ENCODE data around the gene CARD11. TPM values are rescaled to one million over a fixed set of nuclear protein-coding genes. Genes with fewer than 3 reads are reported as not detected.

The CARD11 gene
- total and polyA plus RNA-seq, 10 donors, result 30.3 to 72.6 (median 48.8) TPM

DNA sequence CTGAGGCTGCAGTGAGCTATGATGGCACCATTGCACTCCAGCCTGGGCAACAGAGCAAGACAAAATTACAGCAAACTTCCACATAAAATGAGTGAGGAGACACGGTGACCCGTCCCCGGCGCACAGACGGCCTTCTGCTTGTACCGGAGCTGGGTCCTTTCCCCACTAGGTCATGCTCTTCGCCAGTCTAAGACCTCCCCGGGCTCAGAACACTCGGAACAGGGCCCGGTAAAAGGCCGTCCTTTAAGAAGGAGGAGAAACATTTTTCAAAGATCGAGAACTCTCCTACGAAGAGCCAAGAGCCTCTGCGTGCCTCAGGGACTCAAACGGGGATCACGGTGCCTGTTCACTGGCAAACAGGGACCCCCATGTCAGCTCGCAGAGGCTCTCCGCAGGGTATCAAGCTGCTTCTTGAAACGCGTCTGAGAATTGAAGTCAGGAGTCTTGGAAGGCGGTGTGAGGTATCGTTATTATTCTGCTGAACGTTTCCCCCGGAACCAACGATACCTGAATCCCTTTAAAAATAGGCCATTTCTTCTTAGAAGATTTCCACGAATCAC, 9.0 kb downstream of the CARD11 start:
- H3K4me3 ChIP-seq, result no peak overlapping the region
- WGBS, 5 donors, result 93 to 97% (median 94%) methylated on average over 26 of the region's 26 CpGs

DNA sequence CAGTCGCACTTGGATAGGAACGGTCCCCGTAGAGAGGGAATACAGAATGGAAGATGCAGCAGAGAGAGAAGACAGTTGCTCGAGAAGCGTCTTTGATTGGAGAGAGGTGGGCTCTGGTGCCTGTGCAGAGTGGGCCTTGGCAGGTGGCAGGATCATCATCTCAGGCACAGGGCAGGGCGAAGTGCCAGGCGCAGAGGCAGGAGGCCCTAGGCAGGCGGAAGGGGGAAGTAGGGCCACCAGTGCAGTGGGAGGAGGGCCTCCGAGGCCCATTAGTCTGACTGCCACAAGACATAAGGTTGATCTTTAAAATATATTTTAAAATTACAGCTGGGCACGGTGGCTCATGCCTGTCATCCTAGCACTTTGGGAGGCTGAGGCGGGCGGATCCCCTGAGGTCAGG, 10.1 kb downstream of the CARD11 start:
- TF ChIP-seq POLR2A (IDR thresholded peaks at IDR 0.05), result no peak
- TF ChIP-seq, protein P1, sequence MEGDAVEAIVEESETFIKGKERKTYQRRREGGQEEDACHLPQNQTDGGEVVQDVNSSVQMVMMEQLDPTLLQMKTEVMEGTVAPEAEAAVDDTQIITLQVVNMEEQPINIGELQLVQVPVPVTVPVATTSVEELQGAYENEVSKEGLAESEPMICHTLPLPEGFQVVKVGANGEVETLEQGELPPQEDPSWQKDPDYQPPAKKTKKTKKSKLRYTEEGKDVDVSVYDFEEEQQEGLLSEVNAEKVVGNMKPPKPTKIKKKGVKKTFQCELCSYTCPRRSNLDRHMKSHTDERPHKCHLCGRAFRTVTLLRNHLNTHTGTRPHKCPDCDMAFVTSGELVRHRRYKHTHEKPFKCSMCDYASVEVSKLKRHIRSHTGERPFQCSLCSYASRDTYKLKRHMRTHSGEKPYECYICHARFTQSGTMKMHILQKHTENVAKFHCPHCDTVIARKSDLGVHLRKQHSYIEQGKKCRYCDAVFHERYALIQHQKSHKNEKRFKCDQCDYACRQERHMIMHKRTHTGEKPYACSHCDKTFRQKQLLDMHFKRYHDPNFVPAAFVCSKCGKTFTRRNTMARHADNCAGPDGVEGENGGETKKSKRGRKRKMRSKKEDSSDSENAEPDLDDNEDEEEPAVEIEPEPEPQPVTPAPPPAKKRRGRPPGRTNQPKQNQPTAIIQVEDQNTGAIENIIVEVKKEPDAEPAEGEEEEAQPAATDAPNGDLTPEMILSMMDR (IDR thresholded peaks at IDR 0.05 in 8 of 11, conservative IDR thresholded peaks at IDR 0.05 in 3 of 11), result no peak
- TF ChIP-seq POLR2AphosphoS5 (IDR thresholded peaks at IDR 0.05), result no peak
- Histone ChIP-seq H3K27me3 (replicated peaks in 1 of 7) (no peaks in the 10 kb centered on the region), H3K36me3 (peaks cover 0 to 40% (median 5%) of the 10 kb centered on the region in 6 donors), H3K27ac (no peak overlapping the region), H3K4me3 (no peak overlapping the region), H3K9me3 (no peaks in the 10 kb centered on the region), H3K4me1 (peaks cover 6 to 44% (median 18%) of the 10 kb centered on the region in 6 donors)
- intact Hi-C loops (cut with DNase I; ENCODE audit: low total_unique reads), result no loop called here
- no peak for DNase-seq
- 58 to 70% (median 65%) methylated on average over 11 to 12 of the region's 12 CpGs for WGBS, 5 donors

More for the DNA sequence above, 9.0 kb downstream of the CARD11 start:
- TF ChIP-seq POLR2AphosphoS5 (IDR thresholded peaks at IDR 0.05), result no peak
- TF ChIP-seq POLR2A (IDR thresholded peaks at IDR 0.05), result no peak
- TF ChIP-seq, protein P1 (IDR thresholded peaks at IDR 0.05 in 8 of 11, conservative IDR thresholded peaks at IDR 0.05 in 3 of 11), result no peak
- Histone ChIP-seq H3K4me1 (peaks cover 9 to 44% (median 24%) of the 10 kb centered on the region in 6 donors), H3K9me3 (no peaks in the 10 kb centered on the region), H3K27me3 (replicated peaks in 1 of 7) (no peaks in the 10 kb centered on the region), H3K36me3 (peaks cover 0 to 40% (median 5%) of the 10 kb centered on the region in 6 donors), H3K27ac (no peak overlapping the region)
- intact Hi-C loops (cut with DNase I; ENCODE audit: low total_unique reads), result no loop called here
- no peak for DNase-seq

DNA sequence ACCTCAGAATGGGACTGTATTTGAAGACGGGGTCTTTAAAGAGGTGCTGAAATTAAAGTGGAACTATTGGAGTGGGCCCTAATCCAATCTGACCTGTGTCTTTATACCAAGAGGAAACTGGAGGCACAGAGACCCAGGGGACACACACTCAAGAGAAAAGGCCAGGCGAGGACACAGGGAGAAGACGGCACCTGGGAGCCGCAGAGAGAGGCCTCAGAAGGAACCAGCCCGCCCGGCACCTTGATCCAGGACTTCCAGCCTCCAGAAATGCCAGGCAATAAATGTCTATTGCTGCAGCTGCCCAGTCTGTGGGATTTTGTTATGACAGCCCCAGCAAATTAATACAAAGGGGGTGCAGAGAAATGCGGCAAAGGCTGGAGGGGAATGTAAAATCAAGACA, 10.5 kb downstream of the CARD11 start:
- intact Hi-C loops (cut with DNase I; ENCODE audit: low total_unique reads), result no loop called here
- Histone ChIP-seq H3K9me3 (no peaks in the 10 kb centered on the region), H3K36me3 (peaks cover 0 to 40% (median 5%) of the 10 kb centered on the region in 6 donors), H3K4me3 (no peak overlapping the region), H3K27ac (no peak overlapping the region), H3K27me3 (replicated peaks in 1 of 7) (no peaks in the 10 kb centered on the region), H3K4me1 (peaks cover 5 to 44% (median 17%) of the 10 kb centered on the region in 6 donors)
- no peak for DNase-seq
- TF ChIP-seq, protein P1 (IDR thresholded peaks at IDR 0.05 in 8 of 11, conservative IDR thresholded peaks at IDR 0.05 in 3 of 11), result no peak
- no peak for TF ChIP-seq POLR2A (IDR thresholded peaks at IDR 0.05)
- no peak for TF ChIP-seq POLR2AphosphoS5 (IDR thresholded peaks at IDR 0.05)
- WGBS, 5 donors, result 70 to 78% (median 75%) methylated on average over 7 of the region's 7 CpGs

DNA sequence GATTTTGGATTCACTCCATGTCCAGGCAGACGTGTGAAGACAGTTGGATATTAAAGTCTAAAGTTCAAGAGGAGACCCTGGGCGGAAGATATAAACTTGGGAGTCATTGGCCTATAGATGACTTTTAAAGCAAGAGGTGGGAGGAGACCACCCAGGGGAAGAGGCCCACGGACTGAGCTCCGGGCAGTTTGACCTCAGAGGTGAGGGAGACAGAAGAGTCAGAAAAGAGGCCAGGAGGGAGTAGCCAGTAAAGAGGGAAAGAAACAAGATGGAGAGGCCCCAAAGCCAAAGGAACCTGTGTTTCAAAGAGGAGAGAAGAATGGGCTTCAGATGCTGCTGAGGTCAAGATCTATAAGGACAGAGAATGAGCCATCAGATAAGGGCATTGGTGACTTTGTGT, 11.4 kb downstream of the CARD11 start:
- WGBS, 5 donors, result 62 to 89% (median 70%) methylated on average over 4 of the region's 4 CpGs
- TF ChIP-seq POLR2A (IDR thresholded peaks at IDR 0.05), result no peak
- TF ChIP-seq, protein P1 (IDR thresholded peaks at IDR 0.05 in 8 of 11, conservative IDR thresholded peaks at IDR 0.05 in 3 of 11), result no peak
- TF ChIP-seq POLR2AphosphoS5 (IDR thresholded peaks at IDR 0.05), result no peak
- H3K27me3 ChIP-seq (replicated peaks in 1 of 7), result no peaks in the 10 kb centered on the region
- H3K4me1 ChIP-seq, result peaks cover 0 to 42% (median 13%) of the 10 kb centered on the region in 6 donors
- H3K9me3 ChIP-seq, result no peaks in the 10 kb centered on the region
- intact Hi-C loops (cut with DNase I; ENCODE audit: low total_unique reads), result no loop called here
- H3K36me3 ChIP-seq, result peaks cover 0 to 44% (median 7%) of the 10 kb centered on the region in 6 donors
- H3K4me3 ChIP-seq, result no peak overlapping the region
- H3K27ac ChIP-seq, result no peak overlapping the region
- DNase-seq, result no peak

Data from spleen (tissue), 11 donors.